Esophagus squamous epithelium (tissue), 5 donors: ENCODE data around the gene ROPN1L. TPM values are rescaled to one million over a fixed set of nuclear protein-coding genes. Genes with fewer than 3 reads are reported as not detected.

Experiments
- DNase-seq: peaks from one replicate; lab custom pipeline; 2025; lab: John Stamatoyannopoulos, UW
- H3K27ac ChIP-seq, 4 donors: fragments of 200-600 bp; sonication (generic); one replicate each; pipeline ENCODE4 v1.5.1; 2016 to 2019; ENCODE audit warnings: mild to moderate bottlenecking in 1 of 4
- H3K27me3 ChIP-seq, 4 donors: fragments of 200-600 bp; sonication (generic); 1 replicate in 3 of 4; 2 replicates in 1 of 4; pipeline versions ENCODE4 v1.5.1 to v1.6.0; 2017 to 2021; ENCODE audit warnings: antibody characterized with exemption in 1 of 4
- H3K36me3 ChIP-seq, 3 donors: fragments of 200-600 bp; sonication (generic); one replicate each; pipeline ENCODE4 v1.5.1; 2016 to 2019
- H3K4me1 ChIP-seq, 3 donors: fragments of 200-600 bp; sonication (generic); one replicate each; pipeline ENCODE4 v1.5.1; 2017 to 2019
- H3K4me3 ChIP-seq, 4 donors: fragments of 200-600 bp; sonication (generic); 1 replicate in 3 of 4; 2 replicates in 1 of 4; pipeline ENCODE4 v1.5.1; 2016 to 2019; ENCODE audit warnings: mild to moderate bottlenecking in 2 of 4, moderate library complexity in 1 of 4
- H3K9me3 ChIP-seq, 3 donors: fragments of 200-600 bp; sonication (generic); one replicate each; pipeline ENCODE4 v1.5.1; 2016 to 2019
- CTCF ChIP-seq, 6 experiments: fragments of 450-650 bp in 4 of 6; fragments of 200-600 bp in 2 of 6; sonication (generic) in 2 of 6; IDR thresholded peaks; one replicate each; pipeline ENCODE4 v1.5.1; 2016 to 2019; ENCODE audit warnings: antibody characterized with exemption in 6 of 6, mild to moderate bottlenecking in 4 of 6, moderate library complexity in 4 of 6
- POLR2A ChIP-seq, 4 donors: fragments of 450-650 bp; IDR thresholded peaks; one replicate each; pipeline ENCODE4 v1.6.1; 2017; ENCODE audit warnings: antibody characterized with exemption in 4 of 4, mild to moderate bottlenecking in 4 of 4, moderate library complexity in 3 of 4
- WGBS, 2 donors: methylation state at CpG; one replicate each; pipeline ENCODE4 v1.1.5; 2018; 5-methylcytosine and 5-hydroxymethylcytosine counted together
- intact Hi-C: fragments of 100-400 bp; cut with DNase I; formaldehyde crosslinking; loops from one replicate; pipeline ENCODE4 v1.15.0; 2022
- total RNA-seq, 4 donors: library from RNA; depleted of rRNA; stranded (reverse); fragments of >200 nt; gene quantifications; one replicate each; pipeline ENCODE4 v1.1.0, GENCODE V29; 2016
- donor health status: DM: yes; HTN: yes; CAD: no.

Gene ROPN1L
- total RNA-seq, 4 donors from 2014 or later, result 0.38 TPM; not detected in 3

- intact Hi-C loops, result no loop called here
- WGBS, 2 donors, result 86 to 90% methylated on average over 16 to 17 of the region's 17 CpGs
- H3K4me1 ChIP-seq, result peaks cover 0 to 13% (median 5%) of the 10 kb centered on the region in 3 donors
- H3K9me3 ChIP-seq, result no peaks in the 10 kb centered on the region
- H3K36me3 ChIP-seq, result no peaks in the 10 kb centered on the region
- peaks cover 0 to 5% (median 0%) of the 10 kb centered on the region in 4 donors for H3K27me3 ChIP-seq
- no peak overlapping the region for H3K4me3 ChIP-seq
- no peak for DNase-seq
- H3K27ac ChIP-seq, result no peak overlapping the region
- TF ChIP-seq CTCF (IDR thresholded peaks at IDR 0.05), result no peak
- TF ChIP-seq POLR2A (IDR thresholded peaks at IDR 0.05), result no peak
Measured at GRCh38 chr5:10466446-10467073, 24.9 kb downstream of the ROPN1L start.

- no peak for TF ChIP-seq CTCF (IDR thresholded peaks at IDR 0.05)
- TF ChIP-seq POLR2A (IDR thresholded peaks at IDR 0.05), result no peak
- no peaks in the 10 kb centered on the region for H3K9me3 ChIP-seq
- peaks cover 0 to 13% (median 5%) of the 10 kb centered on the region in 3 donors for H3K4me1 ChIP-seq
- no peak overlapping the region for H3K4me3 ChIP-seq
- intact Hi-C loops, result no loop called here
- H3K27me3 ChIP-seq, result peaks cover 0 to 5% (median 0%) of the 10 kb centered on the region in 4 donors
- no peak for DNase-seq
- no peak overlapping the region for H3K27ac ChIP-seq
- no peaks in the 10 kb centered on the region for H3K36me3 ChIP-seq
- 45% methylated on average over 14 to 21 of the region's 21 CpGs for WGBS, 2 donors
Measured at GRCh38 chr5:10467281-10468198, 25.9 kb downstream of the ROPN1L start.

- H3K27ac ChIP-seq, result no peak overlapping the region
- no peak for DNase-seq
- no peaks in the 10 kb centered on the region for H3K36me3 ChIP-seq
- peaks cover 0 to 13% (median 5%) of the 10 kb centered on the region in 3 donors for H3K4me1 ChIP-seq
- H3K9me3 ChIP-seq, result no peaks in the 10 kb centered on the region
- H3K27me3 ChIP-seq, result peaks cover 0 to 5% (median 0%) of the 10 kb centered on the region in 4 donors
- 37 to 44% methylated on average over 2 of the region's 2 CpGs for WGBS, 2 donors
- TF ChIP-seq CTCF (IDR thresholded peaks at IDR 0.05), result no peak
- TF ChIP-seq POLR2A (IDR thresholded peaks at IDR 0.05), result no peak
- H3K4me3 ChIP-seq, result no peak overlapping the region
- intact Hi-C loops, result no loop called here
Measured at GRCh38 chr5:10468256-10468655, 26.6 kb downstream of the ROPN1L start.

- Histone ChIP-seq H3K36me3 (no peaks in the 10 kb centered on the region), H3K4me3 (no peak overlapping the region), H3K4me1 (peaks cover 0 to 13% (median 5%) of the 10 kb centered on the region in 3 donors), H3K27ac (no peak overlapping the region), H3K9me3 (no peaks in the 10 kb centered on the region), H3K27me3 (no peaks in the 10 kb centered on the region)
- no peak for DNase-seq
- WGBS, 2 donors, result 66 to 68% methylated on average over 8 of the region's 8 CpGs
- intact Hi-C loops, result no loop called here
- TF ChIP-seq CTCF (IDR thresholded peaks at IDR 0.05) (no peak), POLR2A (IDR thresholded peaks at IDR 0.05) (no peak)
Measured at GRCh38 chr5:10469253-10470050, 27.8 kb downstream of the ROPN1L start.
